K562 (cell line): ENCODE data around the gene MRPS31. TPM values are rescaled to one million over a fixed set of nuclear protein-coding genes. Genes with fewer than 3 reads are reported as not detected.

Source experiments
- CREB5 ChIP-seq: fragments of 250-450 bp; sonication (Bioruptor Pico); IDR thresholded peaks from 2 replicates; pipeline ENCODE4 v1.5.0; 2020; ENCODE audit warnings: mild to moderate bottlenecking
- ELF4 ChIP-seq: fragments of 450-650 bp; formaldehyde crosslinking; IDR thresholded peaks from 2 replicates; pipeline ENCODE4 v1.4.0; 2022; ENCODE audit warnings: missing genetic modification characterization
- JUNB ChIP-seq: fragments of 450-650 bp; formaldehyde crosslinking; conservative IDR thresholded peaks from 2 replicates; pipeline ENCODE4 v1.4.0; 2020; ENCODE audit warnings: mild to moderate bottlenecking
- KDM1A ChIP-seq, 2 experiments: fragments of 450-650 bp; IDR thresholded peaks; 2 replicates each; pipeline ENCODE4 v1.6.1; 2016; ENCODE audit warnings: mild to moderate bottlenecking in 2 of 2
- MITF ChIP-seq: IDR thresholded peaks from 2 replicates; pipeline ENCODE4 v1.6.1; 2014; ENCODE audit warnings: antibody characterized with exemption
- PTTG1 ChIP-seq: fragments of 450-650 bp; IDR thresholded peaks from 2 replicates; pipeline ENCODE4 v1.6.1; 2016; ENCODE audit warnings: low read depth, mild to moderate bottlenecking, missing genetic modification characterization, missing compliant biosample characterization
- PYGO2 ChIP-seq: fragments of 450-650 bp; IDR thresholded peaks from 2 replicates; pipeline ENCODE4 v1.6.1; 2016; ENCODE audit warnings: mild to moderate bottlenecking, missing genetic modification characterization, moderate library complexity, missing compliant biosample characterization
- SAP30 ChIP-seq: fragments of 200-600 bp; sonication (generic); IDR thresholded peaks from 2 replicates; pipeline ENCODE4 v1.6.1; 2012; ENCODE audit warnings: borderline replicate concordance, low read depth, mild to moderate bottlenecking, moderate library complexity, low read length, control low read depth, inconsistent platforms; ENCODE audit not compliant: insufficient read depth, poor library complexity, severe bottlenecking
- STAT6 ChIP-seq: sonication (generic); formaldehyde crosslinking; IDR thresholded peaks from 2 replicates; pipeline ENCODE4 v1.8.1; 2023; ENCODE audit warnings: mild to moderate bottlenecking, missing genetic modification reagents
- ZBTB7A ChIP-seq: IDR thresholded peaks from 2 replicates; pipeline ENCODE4 v1.6.1; 2011; ENCODE audit warnings: low read depth, mild to moderate bottlenecking, low read length, moderate library complexity, borderline replicate concordance; ENCODE audit not compliant: control insufficient read depth
- ZBTB8A ChIP-seq: fragments of 450-650 bp; IDR thresholded peaks from 2 replicates; pipeline ENCODE4 v1.6.1; 2018; ENCODE audit warnings: mild to moderate bottlenecking, moderate library complexity; ENCODE audit not compliant: partially characterized antibody
- ZNF57 ChIP-seq: fragments of 450-650 bp; formaldehyde crosslinking; IDR thresholded peaks from 2 replicates; pipeline ENCODE4 v1.4.0; 2020; ENCODE audit warnings: mild to moderate bottlenecking, moderate library complexity
- ZNF699 ChIP-seq: fragments of 250-450 bp; sonication (Bioruptor Pico); IDR thresholded peaks from 2 replicates; pipeline ENCODE4 v1.8.0; 2021; ENCODE audit warnings: mild to moderate bottlenecking, moderate library complexity; ENCODE audit not compliant: insufficient replicate concordance
- ZNF717 ChIP-seq: fragments of 250-450 bp; sonication (Bioruptor Pico); IDR thresholded peaks from 2 replicates; pipeline ENCODE4 v1.5.0; 2021
- polyA plus RNA-seq, 8 experiments: library from polyadenylated mRNA; depleted of rRNA in 4 of 8; stranded (reverse) in 5 of 8; unstranded in 3 of 8; fragments of >200 nt; fragmentation: Nextera tagmentation in 2 of 8; fragmentation: Illumina TruSeq in 1 of 8; extraction: Ambion mirVana in 2 of 8; extraction: Trizol in 1 of 8; gene quantifications; 2 replicates each; pipeline versions ENCODE4 v1.2.1 to v1.2.3, GENCODE V29; 2011 to 2014; ENCODE audit warnings: inconsistent platforms in 1 of 8, missing spikeins in 1 of 8
- total RNA-seq, 7 experiments: library from RNA; depleted of rRNA in 6 of 7; stranded (reverse); fragments of >200 nt in 6 of 7; fragmentation: Illumina TruSeq in 2 of 7; extraction: Trizol in 2 of 7; gene quantifications; 2 replicates each; pipeline versions ENCODE4 v1.2.1 to v1.2.3, GENCODE V29; 2011 to 2021; ENCODE audit warnings: low replicate concordance in 1 of 7
- TF ChIP-seq, protein P1 (sequence below): fragments of 250-450 bp; sonication (Bioruptor Pico); IDR thresholded peaks from 2 replicates; pipeline ENCODE4 v1.8.0; 2022; ENCODE audit warnings: inconsistent platforms, mild to moderate bottlenecking, moderate library complexity, borderline replicate concordance
- TF ChIP-seq, protein P2 (sequence below): fragments of 450-650 bp; IDR thresholded peaks from one replicate; pipeline ENCODE4 v1.6.1; 2018; ENCODE audit warnings: mild to moderate bottlenecking, moderate library complexity; ENCODE audit not compliant: partially characterized antibody

The MRPS31 gene
- total and polyA plus RNA-seq, 9 of the 15 experiments (the other 6 are each of a cell fraction or from before 2014, with no cell fraction given) = 20.3 to 57.8 (median 37.1) TPM

- TF ChIP-seq STAT6 (no peak), MITF (no peak), ZBTB8A (no peak), SAP30 (no peak), PYGO2 (tag) (no peak), JUNB (CRISPR knock-in tag) (no peak), ZNF717 (CRISPR knock-in tag) (no peak), PTTG1 (no peak), CREB5 (CRISPR knock-in tag) (no peak), ZNF699 (CRISPR knock-in tag) (no peak), ZNF57 (CRISPR knock-in tag) (no peak), KDM1A (IDR thresholded peaks at IDR 0.05) (no peak), ELF4 (peak; percentile 20; the same call in 1 of the 2 replicates), ZBTB7A (peak; percentile 68; the same call in 1 of the 2 replicates)
- TF ChIP-seq, protein P1, sequence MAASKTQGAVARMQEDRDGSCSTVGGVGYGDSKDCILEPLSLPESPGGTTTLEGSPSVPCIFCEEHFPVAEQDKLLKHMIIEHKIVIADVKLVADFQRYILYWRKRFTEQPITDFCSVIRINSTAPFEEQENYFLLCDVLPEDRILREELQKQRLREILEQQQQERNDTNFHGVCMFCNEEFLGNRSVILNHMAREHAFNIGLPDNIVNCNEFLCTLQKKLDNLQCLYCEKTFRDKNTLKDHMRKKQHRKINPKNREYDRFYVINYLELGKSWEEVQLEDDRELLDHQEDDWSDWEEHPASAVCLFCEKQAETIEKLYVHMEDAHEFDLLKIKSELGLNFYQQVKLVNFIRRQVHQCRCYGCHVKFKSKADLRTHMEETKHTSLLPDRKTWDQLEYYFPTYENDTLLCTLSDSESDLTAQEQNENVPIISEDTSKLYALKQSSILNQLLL = no peak
- TF ChIP-seq, protein P2, sequence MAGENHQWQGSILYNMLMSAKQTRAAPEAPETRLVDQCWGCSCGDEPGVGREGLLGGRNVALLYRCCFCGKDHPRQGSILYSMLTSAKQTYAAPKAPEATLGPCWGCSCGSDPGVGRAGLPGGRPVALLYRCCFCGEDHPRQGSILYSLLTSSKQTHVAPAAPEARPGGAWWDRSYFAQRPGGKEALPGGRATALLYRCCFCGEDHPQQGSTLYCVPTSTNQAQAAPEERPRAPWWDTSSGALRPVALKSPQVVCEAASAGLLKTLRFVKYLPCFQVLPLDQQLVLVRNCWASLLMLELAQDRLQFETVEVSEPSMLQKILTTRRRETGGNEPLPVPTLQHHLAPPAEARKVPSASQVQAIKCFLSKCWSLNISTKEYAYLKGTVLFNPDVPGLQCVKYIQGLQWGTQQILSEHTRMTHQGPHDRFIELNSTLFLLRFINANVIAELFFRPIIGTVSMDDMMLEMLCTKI = no peak
Observed at GRCh38 chr13:40770934-40771618, at the start of gene MRPS31 (continued).
